KMS-11 (cell line): ENCODE measurements around the gene NUFIP2.
"Not testable (repeated sequence)": the region's sequence is repeated elsewhere in the genome, so short reads cannot be mapped to it uniquely, and the experiment has no call there.

Experiments used
- H2AFZ ChIP-seq: fragments of 200-600 bp; sonication (generic); 2 replicates; pipeline ENCODE4 v1.6.1; 2016; ENCODE audit warnings: antibody characterized with exemption, mixed run types, low read depth
- H3K27ac ChIP-seq: fragments of 200-600 bp; sonication (generic); 2 replicates; pipeline ENCODE4 v1.6.1; 2016; ENCODE audit warnings: mild to moderate bottlenecking, mixed run types
- H3K27me3 ChIP-seq: fragments of 200-600 bp; sonication (generic); 2 replicates; pipeline ENCODE4 v1.6.1; 2017; ENCODE audit warnings: mild to moderate bottlenecking, low read depth, mixed run types, moderate library complexity; ENCODE audit not compliant: insufficient read depth
- H3K36me3 ChIP-seq: fragments of 200-600 bp; sonication (generic); 2 replicates; pipeline ENCODE4 v1.6.1; 2017; ENCODE audit warnings: mild to moderate bottlenecking, mixed run types; ENCODE audit not compliant: insufficient read depth
- H3K4me1 ChIP-seq: fragments of 200-600 bp; sonication (generic); 2 replicates; pipeline ENCODE4 v1.6.1; 2016; ENCODE audit warnings: mild to moderate bottlenecking, low read depth, mixed run types; ENCODE audit not compliant: poor library complexity, severe bottlenecking
- H3K4me2 ChIP-seq: fragments of 200-600 bp; sonication (generic); 2 replicates; pipeline ENCODE4 v1.7.0; 2016; ENCODE audit warnings: mild to moderate bottlenecking, mixed run types
- H3K4me3 ChIP-seq: fragments of 200-600 bp; sonication (generic); IDR thresholded peaks from 2 replicates; pipeline ENCODE4 v1.6.1; 2017; ENCODE audit warnings: low read depth, low read length, mixed read lengths; ENCODE audit not compliant: insufficient read depth
- H3K79me2 ChIP-seq: fragments of 200-600 bp; sonication (generic); 2 replicates; pipeline ENCODE4 v1.6.1; 2016; ENCODE audit warnings: low read depth, mixed run types; ENCODE audit not compliant: insufficient read depth
- H3K9ac ChIP-seq: fragments of 200-600 bp; sonication (generic); 2 replicates; pipeline ENCODE4 v1.6.1; 2016; ENCODE audit warnings: mild to moderate bottlenecking, mixed run types
- H4K20me1 ChIP-seq: fragments of 200-600 bp; sonication (generic); 2 replicates; pipeline ENCODE4 v1.6.1; 2016; ENCODE audit warnings: mild to moderate bottlenecking, mixed run types; ENCODE audit not compliant: insufficient read depth
- CTCF ChIP-seq: fragments of 200-600 bp; sonication (generic); conservative IDR thresholded peaks from 2 replicates; pipeline ENCODE4 v1.6.1; 2017; ENCODE audit warnings: low read depth, mild to moderate bottlenecking, antibody characterized with exemption, low read length, moderate library complexity, mixed read lengths

NUFIP2 gene

GRCh38 chr17:29235904-29236303, 58.0 kb downstream of the NUFIP2 start:
- no peaks in the 10 kb centered on the region for H3K4me1 ChIP-seq
- TF ChIP-seq CTCF, result no peak
- H3K9ac ChIP-seq, result no peak overlapping the region
- no peak overlapping the region for H3K4me2 ChIP-seq
- H3K4me3 ChIP-seq, result no peak overlapping the region
- no peaks in the 10 kb centered on the region for H4K20me1 ChIP-seq
- no peaks in the 10 kb centered on the region for H3K36me3 ChIP-seq
- H3K27ac ChIP-seq, result no peak overlapping the region
- no peaks in the 10 kb centered on the region for H3K79me2 ChIP-seq
- no peaks in the 10 kb centered on the region for H3K27me3 ChIP-seq
- H2AFZ ChIP-seq, result no peak overlapping the region

- H3K27ac ChIP-seq, H3K79me2 ChIP-seq, H3K4me3 ChIP-seq, H3K27me3 ChIP-seq, H4K20me1 ChIP-seq, H3K36me3 ChIP-seq, H3K9ac ChIP-seq, H2AFZ ChIP-seq, H3K4me1 ChIP-seq, H3K4me2 ChIP-seq: not testable (repeated sequence)
These were observed 59.0 kb downstream of the NUFIP2 start for GRCh38 chr17:29234972-29235371.

GRCh38 chr17:29233301-29233700, 60.6 kb downstream of the NUFIP2 start:
- Histone ChIP-seq H3K27me3 (no peaks in the 10 kb centered on the region), H3K36me3 (no peaks in the 10 kb centered on the region), H4K20me1 (no peaks in the 10 kb centered on the region), H3K9ac (no peak overlapping the region), H3K4me1 (no peaks in the 10 kb centered on the region), H2AFZ (no peak overlapping the region), H3K4me3 (no peak overlapping the region), H3K4me2 (no peak overlapping the region), H3K27ac (no peak overlapping the region), H3K79me2 (no peaks in the 10 kb centered on the region)
- TF ChIP-seq CTCF, result no peak

GRCh38 chr17:29225396-29225795, 68.6 kb downstream of the NUFIP2 start:
- H3K4me3 ChIP-seq, result no peak overlapping the region
- H3K4me2 ChIP-seq, result no peak overlapping the region
- no peaks in the 10 kb centered on the region for H3K27me3 ChIP-seq
- H4K20me1 ChIP-seq, result no peaks in the 10 kb centered on the region
- H3K4me1 ChIP-seq, result peaks cover 8% of the 10 kb centered on the region
- H3K36me3 ChIP-seq, result no peaks in the 10 kb centered on the region
- no peak overlapping the region for H2AFZ ChIP-seq
- H3K9ac ChIP-seq, result no peak overlapping the region
- no peak overlapping the region for H3K27ac ChIP-seq
- no peak for TF ChIP-seq CTCF
- no peaks in the 10 kb centered on the region for H3K79me2 ChIP-seq

GRCh38 chr17:29221338-29221737, 72.6 kb downstream of the NUFIP2 start:
- H3K4me3 ChIP-seq, H3K4me2 ChIP-seq, H3K27me3 ChIP-seq, H3K36me3 ChIP-seq, H2AFZ ChIP-seq, H3K79me2 ChIP-seq, H4K20me1 ChIP-seq, H3K9ac ChIP-seq, H3K27ac ChIP-seq: not testable (repeated sequence)
- peaks cover 12% of the 10 kb centered on the region for H3K4me1 ChIP-seq
